Brain microvascular endothelial cell (primary cell): ENCODE measurements around the gene HOXD11.
A peak's percentile ranks its signal among the peaks of the same experiment; 100 is the strongest.

Experiments
- DNase-seq: peaks from one replicate; pipeline ENCODE4 v3.0.0-alpha.2; 2020
- H3K27ac ChIP-seq: fragments of 250-450 bp; sonication (Bioruptor Pico); 2 replicates; pipeline ENCODE4 v1.5.1; 2020; ENCODE audit warnings: mild to moderate bottlenecking, moderate library complexity
- H3K27me3 ChIP-seq: fragments of 250-450 bp; sonication (Bioruptor Pico); replicated peaks from 2 replicates; pipeline ENCODE4 v1.5.1; 2020; ENCODE audit warnings: mild to moderate bottlenecking
- H3K36me3 ChIP-seq: fragments of 250-450 bp; sonication (Bioruptor Pico); replicated peaks from 2 replicates; pipeline ENCODE4 v1.5.1; 2020; ENCODE audit warnings: mild to moderate bottlenecking
- H3K4me3 ChIP-seq: 2 replicates; pipeline ENCODE4 v1.5.1; 2011; ENCODE audit warnings: low read depth, mild to moderate bottlenecking, control low read depth, low read length, moderate library complexity
- in situ Hi-C: cut with HindIII; loops from 2 replicates; pipeline ENCODE4 v1.10.0; 2017; ENCODE audit warnings: low sequenced_read_pairs, low pct_ligation_motif_present
- TF ChIP-seq, protein P1 (sequence below): IDR thresholded peaks from 2 replicates; pipeline ENCODE4 v1.5.1; 2011; ENCODE audit warnings: low read depth, mild to moderate bottlenecking, moderate library complexity, low read length, control low read depth, inconsistent platforms; ENCODE audit errors: missing control alignments

Gene HOXD11

DNA sequence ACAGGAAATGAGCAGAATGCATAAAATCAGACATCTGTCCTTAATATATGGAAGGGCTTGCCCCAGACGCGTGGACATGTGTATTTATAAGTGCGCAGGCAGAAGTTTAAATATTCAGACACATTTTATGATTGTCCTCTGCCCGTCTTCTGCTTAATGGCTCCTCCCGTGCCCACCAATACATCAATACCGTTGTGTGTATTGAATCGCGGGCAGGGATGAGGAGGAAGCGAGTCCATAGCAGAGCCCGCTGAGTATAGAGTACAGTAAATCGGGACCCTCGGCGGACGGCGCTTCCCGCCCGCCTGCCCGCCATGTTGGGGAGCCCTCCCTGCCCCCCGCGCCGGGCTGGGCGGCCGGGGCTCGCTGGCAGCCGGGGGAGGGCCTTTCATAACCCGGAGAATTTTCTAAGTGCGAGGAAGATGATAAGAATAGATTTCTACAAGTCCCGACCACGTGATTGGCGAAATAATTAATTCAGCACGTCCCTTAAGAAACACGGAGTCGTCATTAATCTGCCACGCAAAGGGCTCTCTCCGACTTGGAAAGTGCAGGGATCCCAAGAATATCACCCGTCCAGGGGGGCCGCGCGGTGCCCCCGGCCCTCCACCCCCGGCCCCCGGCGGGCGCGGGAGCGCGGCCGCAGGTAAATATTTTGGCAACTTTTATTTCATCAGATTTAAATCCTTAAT lies 49.9 kb downstream of the HOXD11 start, which contains the start of gene HOXD3:
Gene HOXD3, plus strand, starts transcription at position 501 of the 692 bp plus-strand sequence. CDS start 11,808 bp downstream, outside the sequence.
- H3K27me3 ChIP-seq: peaks cover 91% of the 10 kb centered on the region

DNA sequence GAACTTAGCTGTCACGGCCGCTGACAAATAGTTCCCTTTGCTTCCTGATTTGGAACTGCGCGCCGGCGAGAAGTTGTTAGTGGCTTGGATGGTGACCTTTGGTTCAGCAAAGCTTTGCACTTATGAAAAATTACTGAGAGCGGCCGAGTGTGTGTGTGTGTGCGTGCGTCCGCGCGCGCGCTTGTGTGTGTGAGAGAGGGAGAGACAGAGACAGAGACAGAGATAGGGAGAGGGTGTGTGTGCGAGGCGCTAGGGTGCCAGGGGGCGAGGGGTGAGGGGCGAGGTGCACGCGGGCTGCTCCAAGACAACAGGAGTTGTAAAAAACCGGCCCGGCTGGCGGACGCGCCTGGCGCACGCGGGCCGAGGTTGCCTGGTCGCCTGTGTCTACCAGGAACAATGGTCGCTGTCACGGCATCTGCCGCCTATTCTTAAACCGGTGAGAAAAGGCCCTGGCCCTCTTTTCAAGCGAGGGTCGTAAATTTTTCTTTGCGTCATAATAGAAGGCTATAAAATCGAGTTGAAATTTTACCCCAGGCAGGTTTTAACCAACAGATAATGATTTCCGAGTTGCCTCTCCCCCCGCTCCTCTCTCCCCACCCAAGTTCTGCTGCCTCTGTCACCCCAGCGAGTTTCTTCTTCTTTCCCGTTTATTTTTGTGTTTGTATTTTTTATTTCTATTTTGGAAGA lies 50.6 kb downstream of the HOXD11 start:
- DNase-seq: no peak
- Histone ChIP-seq H3K27me3 (peaks cover 94% of the 10 kb centered on the region), H3K4me3 (peak overlapping the region; percentile 12), H3K27ac (no peak overlapping the region), H3K36me3 (no peaks in the 10 kb centered on the region)
- in situ Hi-C loops: no loop called here
- TF ChIP-seq, protein P1, sequence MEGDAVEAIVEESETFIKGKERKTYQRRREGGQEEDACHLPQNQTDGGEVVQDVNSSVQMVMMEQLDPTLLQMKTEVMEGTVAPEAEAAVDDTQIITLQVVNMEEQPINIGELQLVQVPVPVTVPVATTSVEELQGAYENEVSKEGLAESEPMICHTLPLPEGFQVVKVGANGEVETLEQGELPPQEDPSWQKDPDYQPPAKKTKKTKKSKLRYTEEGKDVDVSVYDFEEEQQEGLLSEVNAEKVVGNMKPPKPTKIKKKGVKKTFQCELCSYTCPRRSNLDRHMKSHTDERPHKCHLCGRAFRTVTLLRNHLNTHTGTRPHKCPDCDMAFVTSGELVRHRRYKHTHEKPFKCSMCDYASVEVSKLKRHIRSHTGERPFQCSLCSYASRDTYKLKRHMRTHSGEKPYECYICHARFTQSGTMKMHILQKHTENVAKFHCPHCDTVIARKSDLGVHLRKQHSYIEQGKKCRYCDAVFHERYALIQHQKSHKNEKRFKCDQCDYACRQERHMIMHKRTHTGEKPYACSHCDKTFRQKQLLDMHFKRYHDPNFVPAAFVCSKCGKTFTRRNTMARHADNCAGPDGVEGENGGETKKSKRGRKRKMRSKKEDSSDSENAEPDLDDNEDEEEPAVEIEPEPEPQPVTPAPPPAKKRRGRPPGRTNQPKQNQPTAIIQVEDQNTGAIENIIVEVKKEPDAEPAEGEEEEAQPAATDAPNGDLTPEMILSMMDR: no peak

More for the DNA sequence above, 49.9 kb downstream of the HOXD11 start, which contains the start of gene HOXD3:
- no peaks in the 10 kb centered on the region for H3K36me3 ChIP-seq
- H3K27ac ChIP-seq: no peak within 1 kb of the TSS
- DNase-seq: no peak
- TF ChIP-seq, protein P1: no peak
- in situ Hi-C loops: no loop called here
- peak within 1 kb of the TSS; percentile 12 for H3K4me3 ChIP-seq

DNA sequence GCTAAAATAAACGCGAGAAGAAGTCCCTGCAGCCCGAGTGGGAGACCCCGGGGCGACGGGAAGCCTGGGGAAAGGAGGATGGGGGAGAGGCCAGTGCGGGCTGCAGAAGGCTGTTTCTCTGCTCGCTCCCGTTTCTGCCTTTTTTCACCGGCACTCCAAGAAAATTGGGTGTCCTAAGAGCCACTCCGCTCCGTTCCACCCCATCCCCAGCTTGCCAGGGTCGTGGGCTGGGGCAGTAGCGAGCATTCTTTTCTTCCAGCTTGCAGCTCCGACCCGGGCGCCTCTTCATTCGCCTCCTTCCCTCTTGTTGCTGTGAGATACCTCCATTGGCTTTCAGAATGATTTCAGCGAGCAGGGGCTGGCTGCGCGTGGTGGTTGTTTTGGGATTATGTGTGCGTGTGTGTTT lies 51.1 kb downstream of the HOXD11 start:
- TF ChIP-seq, protein P1: no peak
- H3K36me3 ChIP-seq: no peaks in the 10 kb centered on the region
- DNase-seq: no peak
- in situ Hi-C loops: no loop called here
- H3K27me3 ChIP-seq: peaks cover 95% of the 10 kb centered on the region
- no peak overlapping the region for H3K27ac ChIP-seq
- no peak overlapping the region for H3K4me3 ChIP-seq

DNA sequence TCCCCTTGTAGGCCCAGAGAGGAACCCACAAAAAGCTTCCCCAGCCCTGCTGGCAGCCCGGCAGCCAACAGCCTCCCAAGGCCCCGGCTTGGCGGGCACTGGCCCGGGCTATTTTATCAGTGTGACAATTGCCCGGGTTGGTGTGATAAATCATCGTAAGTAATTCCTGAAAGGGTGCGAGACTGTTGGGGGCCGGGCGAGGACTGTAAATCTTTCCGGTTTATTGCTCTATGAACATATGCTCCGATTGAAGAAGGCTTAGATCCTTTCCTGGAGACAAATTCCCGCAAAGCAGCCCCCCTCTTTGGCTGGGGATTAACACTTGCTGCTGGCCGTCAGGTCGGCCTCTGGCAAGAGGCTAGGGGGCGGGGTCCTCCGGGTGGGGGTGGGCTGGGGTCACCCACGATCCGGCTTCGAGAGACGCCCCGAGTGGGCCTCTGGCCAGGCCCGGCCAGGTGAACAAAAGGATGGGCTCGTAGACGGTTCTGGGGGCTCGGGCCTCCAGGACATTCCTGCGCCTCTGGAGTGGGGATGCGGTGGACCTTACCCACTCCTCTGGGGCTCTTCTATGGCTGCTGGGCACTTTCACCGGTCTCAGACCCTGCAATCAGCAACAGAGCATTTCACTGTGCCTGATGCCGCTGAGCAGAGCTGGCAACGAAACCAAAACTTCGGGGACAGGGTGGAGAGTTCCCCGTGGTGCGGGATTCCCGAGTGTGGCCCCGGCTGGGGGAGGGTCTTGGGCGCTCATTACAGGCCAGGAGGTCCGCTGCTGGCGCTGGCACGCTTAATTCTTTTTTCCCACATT lies 52.0 kb downstream of the HOXD11 start:
- in situ Hi-C loops: no loop called here
- H3K27me3 ChIP-seq: peaks cover 96% of the 10 kb centered on the region
- DNase-seq: no peak

More for the DNA sequence above, 52.0 kb downstream of the HOXD11 start:
- TF ChIP-seq, protein P1: no peak
- Histone ChIP-seq H3K4me3 (no peak overlapping the region), H3K36me3 (no peaks in the 10 kb centered on the region), H3K27ac (no peak overlapping the region)
